ENCODE results near the gene PFDN2.
A peak's percentile ranks its signal among the peaks of the same experiment; 100 is the strongest.

GRCh38 chr1:161117759-161118581, at the start of gene PFDN2, which contains the start of gene NIT1:
- TF ChIP-seq REST (IDR thresholded peaks at IDR 0.05; ENCODE audit: insufficient read depth in 1 of 2, low read depth in 2 of 2, low read length in 2 of 2) (peak; percentile 24 to 60; a peak in 3 of 4 replicates), TAF1 (IDR thresholded peaks at IDR 0.05; ENCODE audit: borderline replicate concordance, insufficient read depth, low read length) (peak; percentile 98)
